HepG2 (cell line): ENCODE data around the gene DHX16. TPM values are rescaled to one million over a fixed set of nuclear protein-coding genes. Genes with fewer than 3 reads are reported as not detected.

Experiments
- ATAC-seq: fragments of 200-7000 bp; cut with Tn5 transposase; 3 replicates; pipeline ENCODE4 v1.9.1; 2020; ENCODE audit warnings: mild to moderate bottlenecking, moderate library complexity
- BruUV-seq: library from RNA; stranded (reverse); fragments of 400-500 nt; replicated peaks from 2 replicates; lab custom pipeline; 2021; lab: Mats Ljungman, UMichigan
- CTCF ChIA-PET: fragments of 300-600 bp; formaldehyde crosslinking; extraction: SDS; loops from one replicate; lab custom pipeline; 2021; ENCODE audit warnings: low total read pairs, inconsistent platforms, low intra/inter-chr PET ratio; lab: Yijun Ruan, JAX
- POLR2A ChIA-PET: fragments of 350-600 bp; sonication (Branson Sonifier 250); formaldehyde crosslinking; loops from one replicate; lab custom pipeline; 2020; ENCODE audit warnings: antibody characterized with exemption, inconsistent platforms; lab: Yijun Ruan, JAX
- DNase-seq: peaks from one replicate; pipeline ENCODE4 v3.0.0-alpha.2; 2015; ENCODE audit warnings: low spot score
- FAIRE-seq: peaks from 3 replicates; lab custom pipeline; 2011; peaks lifted over from hg19 to GRCh38; lab: Jason Lieb, UNC
- H2AFZ ChIP-seq: one replicate; pipeline ENCODE4 v1.6.1; 2011; ENCODE audit warnings: low read length, inconsistent platforms
- H3K27ac ChIP-seq: fragments of 300-600 bp; 3 replicates; pipeline ENCODE4 v1.8.0; 2011; ENCODE audit warnings: mixed run types, mild to moderate bottlenecking, mixed read lengths, low read length, inconsistent platforms; ENCODE audit not compliant: insufficient read depth; ENCODE audit errors: extremely low read length
- H3K27me3 ChIP-seq, 2 experiments: fragments of 200-600 bp in 1 of 2; 2 replicates in 1 of 2; 3 replicates in 1 of 2; pipeline versions ENCODE4 v1.6.0 to v1.8.0; 2011; ENCODE audit warnings: low read length in 2 of 2, mild to moderate bottlenecking in 2 of 2, moderate library complexity in 2 of 2, inconsistent platforms in 1 of 2; ENCODE audit not compliant: insufficient read depth in 2 of 2, control insufficient read depth in 1 of 2
- H3K36me3 ChIP-seq, 2 experiments: fragments of 200-600 bp in 1 of 2; replicated peaks in 1 of 2; 2 replicates in 1 of 2; 3 replicates in 1 of 2; pipeline versions ENCODE4 v1.5.1 to v1.8.0; 2011; ENCODE audit warnings: low read length in 2 of 2, inconsistent platforms in 1 of 2; ENCODE audit not compliant: insufficient read depth in 2 of 2, control insufficient read depth in 1 of 2
- H3K4me1 ChIP-seq: 2 replicates; pipeline ENCODE4 v1.5.1; 2012; ENCODE audit warnings: low read length, inconsistent platforms; ENCODE audit not compliant: insufficient read depth
- H3K4me2 ChIP-seq: 2 replicates; pipeline ENCODE4 v1.6.0; 2011; ENCODE audit warnings: low read depth, low read length, inconsistent platforms
- H3K4me3 ChIP-seq, 3 experiments: fragments of 200-600 bp in 1 of 3; sonication (generic), shearing (Covaris generic) in 1 of 3; replicated peaks in 1 of 3; 2 replicates each; pipeline ENCODE4 v1.5.1; 2011 to 2016; ENCODE audit warnings: low read length in 3 of 3, inconsistent platforms in 2 of 3, low read depth in 2 of 3, mild to moderate bottlenecking in 2 of 3, control low read depth in 1 of 3, mixed read lengths in 1 of 3; ENCODE audit not compliant: insufficient read depth in 1 of 3
- H3K79me2 ChIP-seq: one replicate; pipeline ENCODE4 v1.6.1; 2011; ENCODE audit warnings: low read length, inconsistent platforms; ENCODE audit not compliant: insufficient read depth
- H3K9ac ChIP-seq: 2 replicates; pipeline ENCODE4 v1.6.0; 2011; ENCODE audit warnings: mild to moderate bottlenecking, low read depth, low read length, inconsistent platforms; ENCODE audit not compliant: insufficient read depth
- H3K9me3 ChIP-seq: 2 replicates; pipeline ENCODE4 v1.5.1; 2012; ENCODE audit warnings: mild to moderate bottlenecking, low read length
- H4K20me1 ChIP-seq: 2 replicates; pipeline ENCODE4 v1.6.0; 2011; ENCODE audit warnings: inconsistent platforms, mild to moderate bottlenecking, low read length, moderate library complexity; ENCODE audit not compliant: insufficient read depth
- ETS1 ChIP-seq: sonication (generic); formaldehyde crosslinking; IDR thresholded peaks from 2 replicates; pipeline ENCODE4 v1.4.0; 2020; ENCODE audit warnings: missing genetic modification reagents
- FOXM1 ChIP-seq: sonication (generic); formaldehyde crosslinking; IDR thresholded peaks from 2 replicates; pipeline ENCODE4 v1.5.0; 2020; ENCODE audit warnings: missing genetic modification reagents
- JUN ChIP-seq: sonication (generic); formaldehyde crosslinking; IDR thresholded peaks from 2 replicates; pipeline ENCODE4 v1.4.0; 2020; ENCODE audit warnings: mild to moderate bottlenecking, missing genetic modification reagents
- MED1 ChIP-seq: sonication (generic); formaldehyde crosslinking; IDR thresholded peaks from 2 replicates; pipeline ENCODE4 v1.4.0; 2020; ENCODE audit warnings: missing genetic modification reagents
- TARDBP ChIP-seq: sonication (generic); formaldehyde crosslinking; IDR thresholded peaks from 2 replicates; pipeline ENCODE4 v1.8.0; 2022; ENCODE audit warnings: mild to moderate bottlenecking, missing genetic modification reagents
- TRIM24 ChIP-seq: sonication (generic); formaldehyde crosslinking; IDR thresholded peaks from 2 replicates; pipeline ENCODE4 v1.8.0; 2022; ENCODE audit warnings: mild to moderate bottlenecking, missing genetic modification reagents
- ZFP41 ChIP-seq: sonication (generic); formaldehyde crosslinking; IDR thresholded peaks from 2 replicates; pipeline ENCODE4 v1.4.0; 2020; ENCODE audit warnings: mild to moderate bottlenecking, missing genetic modification reagents, borderline replicate concordance
- ZNF543 ChIP-seq: sonication (generic); formaldehyde crosslinking; IDR thresholded peaks from 2 replicates; pipeline ENCODE4 v1.4.0; 2020; ENCODE audit warnings: mild to moderate bottlenecking, missing genetic modification reagents
- ZNF556 ChIP-seq: sonication (generic); formaldehyde crosslinking; IDR thresholded peaks from 2 replicates; pipeline ENCODE4 v1.4.0; 2020; ENCODE audit warnings: mild to moderate bottlenecking, missing genetic modification reagents, borderline replicate concordance
- ZNF766 ChIP-seq: sonication (generic); formaldehyde crosslinking; IDR thresholded peaks from 2 replicates; pipeline ENCODE4 v1.5.0; 2020; ENCODE audit warnings: missing genetic modification reagents, borderline replicate concordance
- ZSCAN21 ChIP-seq: sonication (generic); formaldehyde crosslinking; IDR thresholded peaks from 2 replicates; pipeline ENCODE4 v1.8.0; 2022; ENCODE audit warnings: mild to moderate bottlenecking, missing genetic modification reagents, moderate library complexity, borderline replicate concordance
- ZZZ3 ChIP-seq: sonication (generic); formaldehyde crosslinking; IDR thresholded peaks from 2 replicates; pipeline ENCODE4 v1.4.0; 2020; ENCODE audit warnings: missing genetic modification reagents, mild to moderate bottlenecking, borderline replicate concordance
- WGBS: methylation state at CpG from one replicate; pipeline ENCODE4 v1.1.6; 2017; ENCODE audit warnings: low lambda C conversion rate; 5-methylcytosine and 5-hydroxymethylcytosine counted together
- in situ Hi-C: cut with HindIII; loops from 2 replicates; pipeline ENCODE4 v1.10.0; 2017; ENCODE audit warnings: low pct_unique_long_range_greater_than_20kb; ENCODE audit not compliant: extremely low pct_ligation_motif_present
- intact Hi-C: fragments of 100-400 bp; cut with micrococcal nuclease; formaldehyde crosslinking; loops from one replicate; pipeline ENCODE4 v1.10.0; 2022; ENCODE audit not compliant: unreplicated experiment
- polyA plus RNA-seq, 8 experiments: library from polyadenylated mRNA; depleted of rRNA in 3 of 8; stranded (reverse) in 7 of 8; unstranded in 1 of 8; fragments of >200 nt; fragmentation: Illumina TruSeq in 4 of 8; extraction: Trizol in 4 of 8; gene quantifications; 2 replicates each; pipeline versions ENCODE4 v1.2.1 to v1.2.3, GENCODE V29; 2011 to 2016; ENCODE audit warnings: low read depth in 4 of 8, missing spikeins in 1 of 8, mixed read lengths in 1 of 8; ENCODE audit not compliant: insufficient read depth in 1 of 8
- total RNA-seq, 5 experiments: library from RNA; depleted of rRNA; stranded (reverse); fragments of >200 nt; fragmentation: Illumina TruSeq; extraction: Trizol; gene quantifications; 2 replicates each; pipeline ENCODE4 v1.2.3, GENCODE V29; 2016; ENCODE audit warnings: low read depth in 1 of 5

The DHX16 gene
- total and polyA plus RNA-seq, 2 of the 13 experiments (the other 11 are each of a cell fraction or from before 2014, with no cell fraction given): 57.0 to 58.5 TPM

DNA sequence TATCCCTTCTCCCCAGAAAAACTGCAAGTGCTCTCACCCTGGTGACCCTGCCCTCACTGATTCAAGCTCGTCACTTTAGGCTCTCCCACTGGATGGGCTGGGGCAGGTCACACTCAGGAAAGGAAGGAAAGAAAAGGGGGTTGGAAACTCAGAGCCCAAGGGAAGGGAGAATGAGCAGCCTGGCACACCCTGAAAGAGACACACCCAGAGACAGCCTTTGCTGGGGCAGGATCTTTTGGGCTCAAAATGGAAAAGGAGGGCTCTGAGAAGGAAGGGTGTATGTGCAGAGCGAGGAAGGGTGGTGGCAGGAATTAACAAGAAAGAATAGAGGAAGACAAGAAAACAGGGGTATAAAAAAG lies 11.2 kb upstream of the DHX16 start:
- TF ChIP-seq ZNF543: no peak
- TF ChIP-seq ZZZ3 (CRISPR knock-in tag): no peak
- no peak for TF ChIP-seq TARDBP (CRISPR knock-in tag)
- TF ChIP-seq ZNF556: no peak
- TF ChIP-seq ZFP41 (CRISPR knock-in tag): no peak
- no peak for TF ChIP-seq JUN
- TF ChIP-seq TRIM24 (CRISPR knock-in tag): no peak
- TF ChIP-seq ZSCAN21 (CRISPR knock-in tag): no peak
- no peak for TF ChIP-seq ETS1 (CRISPR knock-in tag)
- TF ChIP-seq ZNF766 (CRISPR knock-in tag): no peak
- no peak for TF ChIP-seq MED1 (CRISPR knock-in tag)
- TF ChIP-seq FOXM1: no peak
- ATAC-seq (no peak), FAIRE-seq (no peak), DNase-seq (no peak)
- in situ Hi-C loops (loop anchor here (25.0 kb wide), 1 partner anchor 403 kb away; no protein-coding TSS in a partner anchor), intact Hi-C loops (no loop called here)
- no peaks in the 10 kb centered on the region for H4K20me1 ChIP-seq
- H3K4me1 ChIP-seq: peaks cover 71% of the 10 kb centered on the region
- WGBS: 86% methylated on average over 2 of the region's 2 CpGs
- H3K9me3 ChIP-seq: no peaks in the 10 kb centered on the region
- no peaks in the 10 kb centered on the region for H3K36me3 ChIP-seq
- H3K9ac ChIP-seq: peak overlapping the region; percentile 17; the same call in 1 of the 2 replicates
- POLR2A ChIA-PET: interaction anchor here (2.4 to 2.5 kb wide), 2 partner anchors 11 to 38 kb away, joined by 6 to 10 read pairs; partner anchors contain the start of gene DHX16
- H3K79me2 ChIP-seq: no peaks in the 10 kb centered on the region
- CTCF ChIA-PET: interaction anchor here (3.5 kb wide), 1 partner anchor 39 kb away, joined by 11 read pairs; no protein-coding TSS in a partner anchor
- H3K4me3 ChIP-seq: no peak overlapping the region; a peak in 1 of 6 replicates
- H3K4me2 ChIP-seq: peak overlapping the region; percentile 48; the same call in 1 of the 2 replicates
- no TSS peak for BruUV-seq
- H3K27me3 ChIP-seq: no peaks in the 10 kb centered on the region
- H2AFZ ChIP-seq: no peak overlapping the region
- no peak overlapping the region for H3K27ac ChIP-seq
